AG04450 (cell line): ENCODE results near the gene PPM1K. TPM values are rescaled to one million over a fixed set of nuclear protein-coding genes. Genes with fewer than 3 reads are reported as not detected.

ENCODE experiments used
- CTCF ChIA-PET: fragments of 300-600, 350-600 bp; formaldehyde crosslinking; extraction: SDS; loops from one replicate; lab custom pipeline; 2022; ENCODE audit warnings: antibody characterized with exemption, inconsistent platforms; lab: Charles Lee
- POLR2A ChIA-PET: fragments of 350-600 bp; formaldehyde crosslinking; extraction: SDS; loops from one replicate; lab custom pipeline; 2021; ENCODE audit warnings: antibody characterized with exemption, inconsistent platforms; lab: Yijun Ruan, JAX
- DNase-seq: peaks from one replicate; pipeline ENCODE4 v3.0.0-alpha.2; 2011; ENCODE audit warnings: low read depth, low spot score
- H3K27ac ChIP-seq: one replicate; pipeline ENCODE4 v1.5.1; 2012; ENCODE audit warnings: low read depth, low read length, control low read depth
- H3K27me3 ChIP-seq: one replicate; pipeline ENCODE4 v1.6.0; 2012; ENCODE audit warnings: low read length; ENCODE audit not compliant: control insufficient read depth, insufficient read depth
- H3K4me3 ChIP-seq: 2 replicates; pipeline ENCODE4 v1.5.1; 2011; ENCODE audit warnings: mild to moderate bottlenecking, low read depth, low read length, control low read depth
- H3K9me3 ChIP-seq: 2 replicates; pipeline ENCODE4 v1.5.1; 2012; ENCODE audit warnings: low read length; ENCODE audit not compliant: control insufficient read depth, insufficient read depth
- polyA plus RNA-seq: library from polyadenylated mRNA; depleted of rRNA; stranded (reverse); fragments of >200 nt; gene quantifications from 2 replicates; pipeline ENCODE4 v1.2.3, GENCODE V29; 2011
- TF ChIP-seq, protein P1 (sequence below): IDR thresholded peaks from 2 replicates; pipeline ENCODE4 v1.5.1; 2011; ENCODE audit warnings: low read depth, low read length, control low read depth, inconsistent platforms

The PPM1K gene
- polyA plus RNA-seq, 1 experiment, result 9.6 TPM

DNA sequence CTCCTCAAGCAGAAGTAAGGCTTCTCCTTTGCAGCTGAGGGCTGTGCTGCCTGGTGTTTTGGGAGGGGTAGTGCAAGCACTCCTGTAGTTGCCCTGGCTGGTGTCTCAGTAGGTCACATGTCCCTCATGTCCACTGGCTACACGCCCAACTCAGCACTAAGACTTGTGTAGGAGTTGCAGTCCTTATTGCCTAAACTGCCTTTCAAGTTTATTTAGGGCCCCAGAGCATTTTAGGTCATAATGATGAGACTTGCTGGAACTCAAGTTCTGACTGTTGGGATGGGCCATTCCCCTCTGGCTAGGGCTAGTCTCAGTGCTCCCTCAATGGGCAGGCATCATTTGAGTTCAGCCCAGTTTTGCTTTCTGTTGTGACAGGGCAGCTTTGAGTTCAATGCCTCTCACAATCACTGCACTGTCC is 44.1 kb downstream of the PPM1K start:
- no peak overlapping the region for H3K4me3 ChIP-seq
- TF ChIP-seq, protein P1, sequence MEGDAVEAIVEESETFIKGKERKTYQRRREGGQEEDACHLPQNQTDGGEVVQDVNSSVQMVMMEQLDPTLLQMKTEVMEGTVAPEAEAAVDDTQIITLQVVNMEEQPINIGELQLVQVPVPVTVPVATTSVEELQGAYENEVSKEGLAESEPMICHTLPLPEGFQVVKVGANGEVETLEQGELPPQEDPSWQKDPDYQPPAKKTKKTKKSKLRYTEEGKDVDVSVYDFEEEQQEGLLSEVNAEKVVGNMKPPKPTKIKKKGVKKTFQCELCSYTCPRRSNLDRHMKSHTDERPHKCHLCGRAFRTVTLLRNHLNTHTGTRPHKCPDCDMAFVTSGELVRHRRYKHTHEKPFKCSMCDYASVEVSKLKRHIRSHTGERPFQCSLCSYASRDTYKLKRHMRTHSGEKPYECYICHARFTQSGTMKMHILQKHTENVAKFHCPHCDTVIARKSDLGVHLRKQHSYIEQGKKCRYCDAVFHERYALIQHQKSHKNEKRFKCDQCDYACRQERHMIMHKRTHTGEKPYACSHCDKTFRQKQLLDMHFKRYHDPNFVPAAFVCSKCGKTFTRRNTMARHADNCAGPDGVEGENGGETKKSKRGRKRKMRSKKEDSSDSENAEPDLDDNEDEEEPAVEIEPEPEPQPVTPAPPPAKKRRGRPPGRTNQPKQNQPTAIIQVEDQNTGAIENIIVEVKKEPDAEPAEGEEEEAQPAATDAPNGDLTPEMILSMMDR, result no peak
- peaks cover 5% of the 10 kb centered on the region for H3K27me3 ChIP-seq
- no peak overlapping the region for H3K27ac ChIP-seq
- no peak for DNase-seq
- ChIA-PET POLR2A (no interaction called here), CTCF (no interaction called here)
- no peaks in the 10 kb centered on the region; the same call in 1 of the 2 replicates for H3K9me3 ChIP-seq

DNA sequence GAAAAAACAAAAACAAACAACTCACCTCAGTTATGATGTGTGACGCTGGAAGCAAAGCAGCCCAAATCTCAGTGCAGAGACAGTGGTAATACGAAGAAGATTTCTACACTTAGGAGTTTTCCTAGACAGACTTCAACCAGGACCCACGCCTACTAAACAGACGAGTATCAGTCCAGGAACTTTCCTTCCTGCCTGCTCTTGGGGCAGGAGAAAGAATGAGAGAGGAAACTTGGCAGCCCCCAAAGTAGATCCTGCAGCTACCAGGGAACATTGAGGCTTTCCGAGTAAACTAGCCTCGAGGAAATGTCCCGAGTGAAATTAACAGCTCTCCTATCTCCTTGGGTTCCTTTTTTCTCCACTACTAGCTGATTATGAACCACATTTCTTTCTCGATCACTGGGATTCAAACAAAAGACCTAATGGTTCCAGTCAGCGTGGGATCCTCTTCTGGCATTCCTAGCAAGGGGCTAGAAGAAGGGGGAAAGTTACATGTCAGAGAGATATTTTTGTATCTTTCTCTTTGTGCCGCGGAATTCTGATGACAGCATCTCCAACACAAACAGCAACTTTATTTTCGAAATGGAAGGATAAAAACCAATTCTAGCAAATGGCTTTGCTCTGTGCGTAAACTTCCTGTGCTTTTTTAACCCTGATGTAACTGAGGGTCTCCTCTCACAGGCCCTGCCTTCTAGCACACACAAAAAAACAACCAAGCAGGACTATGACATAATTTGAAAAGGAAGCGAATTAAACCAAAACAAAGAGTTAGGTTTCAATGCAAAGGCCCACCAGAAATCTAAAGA is 53.2 kb downstream of the PPM1K start:
- no peak for DNase-seq
- CTCF ChIA-PET, result interaction anchor here (1.0 to 2.8 kb wide), 5 partner anchors 10 to 284 kb away, joined by 3 to 11 read pairs (median 4); no protein-coding TSS in a partner anchor
- Histone ChIP-seq H3K4me3 (peak overlapping the region; percentile 44), H3K9me3 (no peaks in the 10 kb centered on the region; the same call in 1 of the 2 replicates), H3K27me3 (peaks cover 5% of the 10 kb centered on the region), H3K27ac (peak overlapping the region; percentile 68)
- POLR2A ChIA-PET, result no interaction called here
- TF ChIP-seq, protein P1, result no peak

DNA sequence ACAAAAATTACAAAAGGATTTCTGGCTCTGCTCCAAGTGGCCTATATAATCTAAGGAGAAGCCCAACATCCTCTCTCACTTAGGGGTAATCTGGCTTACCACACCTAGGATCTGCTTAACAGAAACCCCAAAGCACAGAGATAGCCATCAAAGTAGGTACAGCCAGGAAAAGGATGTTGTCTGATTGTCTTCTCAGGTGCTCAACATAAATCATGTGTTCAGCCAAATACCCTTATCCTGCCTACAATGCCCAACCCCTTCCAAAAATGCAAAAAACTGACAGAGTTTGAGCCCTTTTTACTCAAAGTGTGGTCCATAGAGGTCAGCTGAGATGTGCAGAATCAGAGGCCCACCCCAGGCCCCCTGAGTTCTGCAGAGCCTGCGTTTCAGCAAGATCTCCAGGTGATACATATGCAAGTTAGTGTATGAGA is 53.9 kb downstream of the PPM1K start:
- no peak for DNase-seq
- no peaks in the 10 kb centered on the region; the same call in 1 of the 2 replicates for H3K9me3 ChIP-seq
- ChIA-PET POLR2A (no interaction called here), CTCF (interaction anchor here (0.6 to 2.8 kb wide), 5 partner anchors 11 to 285 kb away, joined by 3 to 11 read pairs (median 6); no protein-coding TSS in a partner anchor)
- no peak overlapping the region for H3K4me3 ChIP-seq
- TF ChIP-seq, protein P1, result no peak
- no peaks in the 10 kb centered on the region for H3K27me3 ChIP-seq
- no peak overlapping the region for H3K27ac ChIP-seq

DNA sequence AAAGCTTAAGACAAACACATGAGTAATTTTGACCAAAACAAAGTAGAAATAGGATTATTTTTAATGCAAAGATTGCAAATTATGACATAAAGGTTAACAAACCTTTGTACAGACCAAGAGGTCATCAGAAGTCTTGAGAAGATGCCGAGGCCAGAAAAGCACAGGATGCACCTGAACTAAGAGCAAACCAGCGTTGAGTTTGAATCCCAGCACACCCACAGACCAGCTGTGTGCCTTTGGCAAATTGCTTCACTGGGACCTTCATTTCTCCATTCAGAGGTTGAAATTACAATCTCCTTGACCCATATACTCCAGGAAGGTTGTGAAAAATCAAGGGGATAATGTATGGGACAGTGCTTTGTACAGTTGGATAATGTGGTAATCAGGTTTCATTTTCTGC is 56.6 kb downstream of the PPM1K start:
- no peaks in the 10 kb centered on the region for H3K27me3 ChIP-seq
- H3K27ac ChIP-seq, result no peak overlapping the region
- CTCF ChIA-PET, result interaction anchor here (2.2 to 13.8 kb wide), 2 partner anchors 9 to 290 kb away, joined by 8 to 363 read pairs; no protein-coding TSS in a partner anchor
- no peaks in the 10 kb centered on the region for H3K9me3 ChIP-seq
- TF ChIP-seq, protein P1, result no peak
- H3K4me3 ChIP-seq, result no peak overlapping the region
- POLR2A ChIA-PET, result no interaction called here
- DNase-seq, result no peak

DNA sequence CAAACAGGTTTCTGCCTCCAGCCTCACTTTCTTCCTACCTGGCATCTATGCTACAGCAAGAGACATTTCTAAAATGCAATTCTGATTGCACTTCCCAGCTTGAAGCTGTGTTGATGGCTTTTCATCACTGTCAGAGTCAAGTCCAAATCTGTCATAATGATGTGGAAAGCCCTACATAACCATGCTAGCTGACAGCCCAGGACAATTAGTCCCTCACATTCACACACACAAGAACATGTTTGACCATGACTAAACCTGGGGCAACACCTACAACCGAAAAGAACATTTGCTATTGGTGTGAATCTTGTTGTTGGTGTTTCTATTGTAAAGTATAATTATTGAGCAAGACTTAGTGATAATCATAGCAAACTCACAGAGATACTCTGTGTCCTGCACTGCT is 58.2 kb downstream of the PPM1K start:
- no peak overlapping the region for H3K4me3 ChIP-seq
- no peak for DNase-seq
- TF ChIP-seq, protein P1, result no peak
- no peaks in the 10 kb centered on the region for H3K9me3 ChIP-seq
- no peaks in the 10 kb centered on the region for H3K27me3 ChIP-seq
- CTCF ChIA-PET, result interaction anchor here (13.8 kb wide), 1 partner anchor 291 kb away, joined by 363 read pairs; no protein-coding TSS in a partner anchor
- no peak overlapping the region for H3K27ac ChIP-seq
- POLR2A ChIA-PET, result no interaction called here
